DND-41 (cell line): Measurements from ENCODE around the gene COL4A2.
"Not testable (repeated sequence)": the region's sequence is repeated elsewhere in the genome, so short reads cannot be mapped to it uniquely, and the experiment has no call there.

Source experiments
- ATAC-seq: fragments of 200-7000 bp; cut with Tn5 transposase; 3 replicates; pipeline ENCODE4 v1.9.1; 2021; ENCODE audit warnings: low read depth; ENCODE audit not compliant: insufficient read depth
- DNase-seq: peaks from one replicate; pipeline ENCODE4 v3.0.0-alpha.2; 2020
- H2AFZ ChIP-seq: 2 replicates; pipeline ENCODE4 v1.6.0; 2012; ENCODE audit warnings: low read depth, low read length
- H3K27ac ChIP-seq: 2 replicates; pipeline ENCODE4 v1.5.1; 2012; ENCODE audit warnings: low read length, inconsistent platforms
- H3K27me3 ChIP-seq: fragments of 200-600 bp; sonication (generic); 2 replicates; pipeline ENCODE4 v1.6.0; 2012; ENCODE audit warnings: low read length, mild to moderate bottlenecking, inconsistent platforms; ENCODE audit not compliant: insufficient read depth, poor library complexity
- H3K36me3 ChIP-seq: 2 replicates; pipeline ENCODE4 v1.5.1; 2012; ENCODE audit warnings: low read length, inconsistent platforms; ENCODE audit not compliant: insufficient read depth
- H3K4me1 ChIP-seq: 2 replicates; pipeline ENCODE4 v1.5.1; 2012; ENCODE audit warnings: mild to moderate bottlenecking, low read length; ENCODE audit not compliant: insufficient read depth
- H3K4me2 ChIP-seq: 2 replicates; pipeline ENCODE4 v1.6.0; 2012; ENCODE audit warnings: mild to moderate bottlenecking, moderate library complexity, low read length, inconsistent platforms; ENCODE audit not compliant: insufficient read depth
- H3K4me3 ChIP-seq, 2 experiments: fragments of 200-600 bp in 1 of 2; shearing (Covaris generic) in 1 of 2; 2 replicates each; pipeline ENCODE4 v1.5.1; 2012 to 2016; ENCODE audit warnings: inconsistent platforms in 2 of 2, low read length in 2 of 2, mild to moderate bottlenecking in 2 of 2, low read depth in 1 of 2, moderate library complexity in 1 of 2
- H3K79me2 ChIP-seq: 2 replicates; pipeline ENCODE4 v1.6.0; 2012; ENCODE audit warnings: low read length, inconsistent platforms; ENCODE audit not compliant: insufficient read depth
- H3K9ac ChIP-seq: 2 replicates; pipeline ENCODE4 v1.6.0; 2012; ENCODE audit warnings: low read depth, mild to moderate bottlenecking, inconsistent platforms, low read length, moderate library complexity
- H3K9me3 ChIP-seq: 2 replicates; pipeline ENCODE4 v1.5.1; 2012; ENCODE audit warnings: low read length, moderate library complexity, mild to moderate bottlenecking, inconsistent platforms; ENCODE audit not compliant: insufficient read depth, severe bottlenecking
- H4K20me1 ChIP-seq: 2 replicates; pipeline ENCODE4 v1.6.0; 2012; ENCODE audit warnings: low read length; ENCODE audit not compliant: insufficient read depth
- CTCF ChIP-seq: IDR thresholded peaks from 2 replicates; pipeline ENCODE4 v1.5.1; 2012; ENCODE audit warnings: borderline replicate concordance, low read length, moderate library complexity, mild to moderate bottlenecking; ENCODE audit not compliant: poor library complexity, severe bottlenecking; ENCODE audit errors: extremely low read depth
- EZH2 ChIP-seq: IDR thresholded peaks from 3 replicates; pipeline ENCODE4 v1.6.1; 2012; ENCODE audit warnings: borderline replicate concordance, low read depth, mild to moderate bottlenecking, moderate library complexity, low read length, inconsistent platforms; ENCODE audit not compliant: severe bottlenecking

COL4A2 gene

GRCh38 chr13:110320645-110321044, 13.6 kb downstream of the COL4A2 start:
- no peaks in the 10 kb centered on the region; the same call in 1 of the 2 replicates for H3K4me1 ChIP-seq
- H3K79me2 ChIP-seq = no peaks in the 10 kb centered on the region
- H3K27me3 ChIP-seq = peaks cover 47% of the 10 kb centered on the region
- H3K4me3 ChIP-seq = no peak overlapping the region
- H4K20me1 ChIP-seq = peaks cover 6% of the 10 kb centered on the region; the same call in 1 of the 2 replicates
- H2AFZ ChIP-seq = no peak overlapping the region
- H3K27ac ChIP-seq = no peak overlapping the region
- H3K9ac ChIP-seq = no peak overlapping the region
- DNase-seq = no peak
- H3K36me3 ChIP-seq = no peaks in the 10 kb centered on the region
- ATAC-seq = no peak
- H3K4me2 ChIP-seq = no peak overlapping the region
- TF ChIP-seq EZH2 (no peak), CTCF (no peak)
- H3K9me3 ChIP-seq = no peaks in the 10 kb centered on the region

- not testable (repeated sequence) for H3K27ac ChIP-seq, H4K20me1 ChIP-seq, ATAC-seq, H3K4me3 ChIP-seq, H3K79me2 ChIP-seq, H3K9me3 ChIP-seq, H3K9ac ChIP-seq, H3K36me3 ChIP-seq, DNase-seq, H3K4me1 ChIP-seq, H3K4me2 ChIP-seq, H2AFZ ChIP-seq
- H3K27me3 ChIP-seq = peaks cover 53% of the 10 kb centered on the region
Observed at GRCh38 chr13:110321573-110321972, 14.5 kb downstream of the COL4A2 start.

- H3K27ac ChIP-seq = no peak overlapping the region
- ATAC-seq (no peak), DNase-seq (no peak)
- no peaks in the 10 kb centered on the region for H3K36me3 ChIP-seq
- H3K4me2 ChIP-seq = no peak overlapping the region
- no peak overlapping the region for H3K4me3 ChIP-seq
- H3K79me2 ChIP-seq = no peaks in the 10 kb centered on the region
- H3K9me3 ChIP-seq = no peaks in the 10 kb centered on the region
- H3K9ac ChIP-seq = no peak overlapping the region
- no peaks in the 10 kb centered on the region; the same call in 1 of the 2 replicates for H3K4me1 ChIP-seq
- TF ChIP-seq EZH2 = no peak
- TF ChIP-seq CTCF = no peak
- peaks cover 53% of the 10 kb centered on the region for H3K27me3 ChIP-seq
- peaks cover 6% of the 10 kb centered on the region; the same call in 1 of the 2 replicates for H4K20me1 ChIP-seq
- H2AFZ ChIP-seq = no peak overlapping the region
Observed at GRCh38 chr13:110322126-110322827, 15.2 kb downstream of the COL4A2 start.

GRCh38 chr13:110322828-110323171, 15.7 kb downstream of the COL4A2 start:
- H2AFZ ChIP-seq = no peak overlapping the region
- no peak overlapping the region for H3K9ac ChIP-seq
- DNase-seq (no peak), ATAC-seq (no peak)
- TF ChIP-seq EZH2 = no peak
- TF ChIP-seq CTCF = no peak
- H3K4me1 ChIP-seq = no peaks in the 10 kb centered on the region; the same call in 1 of the 2 replicates
- H3K27ac ChIP-seq = no peak overlapping the region
- H3K4me3 ChIP-seq = no peak overlapping the region
- peaks cover 6% of the 10 kb centered on the region; the same call in 1 of the 2 replicates for H4K20me1 ChIP-seq
- peaks cover 56% of the 10 kb centered on the region for H3K27me3 ChIP-seq
- H3K79me2 ChIP-seq = no peaks in the 10 kb centered on the region
- H3K9me3 ChIP-seq = no peaks in the 10 kb centered on the region
- H3K4me2 ChIP-seq = no peak overlapping the region
- no peaks in the 10 kb centered on the region for H3K36me3 ChIP-seq
